Glutamatergic neuron (in vitro differentiated cells): ENCODE results near the gene PCSK5. TPM values are rescaled to one million over a fixed set of nuclear protein-coding genes. Genes with fewer than 3 reads are reported as not detected.
"Not testable (repeated sequence)": the region's sequence is repeated elsewhere in the genome, so short reads cannot be mapped to it uniquely, and the experiment has no call there.

Experiments used
- DNase-seq: peaks from one replicate; pipeline ENCODE4 v3.0.0; 2022
- H3K27ac Mint-ChIP-seq: one replicate; pipeline ENCODE4 v1.8.0; 2020; ENCODE audit warnings: mild to moderate bottlenecking, mixed read lengths, inconsistent platforms; ENCODE audit not compliant: unreplicated experiment
- H3K27me3 Mint-ChIP-seq: one replicate; pipeline ENCODE4 v1.8.0; 2020; ENCODE audit warnings: mild to moderate bottlenecking, moderate library complexity, mixed read lengths, inconsistent platforms; ENCODE audit not compliant: unreplicated experiment
- H3K36me3 Mint-ChIP-seq: one replicate; pipeline ENCODE4 v1.8.0; 2020; ENCODE audit warnings: mild to moderate bottlenecking, mixed read lengths, inconsistent platforms; ENCODE audit not compliant: unreplicated experiment
- H3K4me1 Mint-ChIP-seq: one replicate; pipeline ENCODE4 v1.8.0; 2020; ENCODE audit warnings: mild to moderate bottlenecking, low read depth, mixed read lengths, inconsistent platforms; ENCODE audit not compliant: unreplicated experiment
- H3K4me3 Mint-ChIP-seq: one replicate; pipeline ENCODE4 v1.8.0; 2020; ENCODE audit warnings: mild to moderate bottlenecking, mixed read lengths, inconsistent platforms; ENCODE audit not compliant: unreplicated experiment
- H3K9me3 Mint-ChIP-seq: one replicate; pipeline ENCODE4 v1.8.0; 2020; ENCODE audit warnings: mild to moderate bottlenecking, moderate library complexity, mixed read lengths, inconsistent platforms; ENCODE audit not compliant: unreplicated experiment
- CTCF ChIP-seq: fragments of 200-600 bp; sonication (generic); IDR thresholded peaks from one replicate; pipeline ENCODE4 v1.5.0; 2021; ENCODE audit not compliant: partially characterized antibody, unreplicated experiment
- total RNA-seq: library from RNA; stranded (reverse); fragmentation: NEBNext Ultra II Directional; extraction: Animal tissue kit (Norgen Biotek cat#: 25700); gene quantifications from one replicate; pipeline ENCODE4 v1.2.1, GENCODE V29; 2021; ENCODE audit not compliant: unreplicated experiment

Gene PCSK5
- total RNA-seq, 1 donor from 2014 or later, result 9.6 TPM

- no peak for TF ChIP-seq CTCF
- Mint-ChIP-seq H3K9me3 (no peaks in the 10 kb centered on the region), H3K27me3 (no peaks in the 10 kb centered on the region), H3K4me1 (no peaks in the 10 kb centered on the region), H3K36me3 (no peaks in the 10 kb centered on the region), H3K4me3 (no peak overlapping the region), H3K27ac (no peak overlapping the region)
- no peak for DNase-seq
Measured at GRCh38 chr9:75864266-75864665, 26.2 kb upstream of the PCSK5 start.

- H3K36me3 Mint-ChIP-seq, result no peaks in the 10 kb centered on the region
- H3K27ac Mint-ChIP-seq, result no peak overlapping the region
- DNase-seq, result peak; percentile 31
- no peaks in the 10 kb centered on the region for H3K4me1 Mint-ChIP-seq
- peak; percentile 88 for TF ChIP-seq CTCF
- H3K9me3 Mint-ChIP-seq, result no peaks in the 10 kb centered on the region
- no peak overlapping the region for H3K4me3 Mint-ChIP-seq
- H3K27me3 Mint-ChIP-seq, result no peaks in the 10 kb centered on the region
Measured at GRCh38 chr9:75866273-75866871, 24.1 kb upstream of the PCSK5 start.

- not testable (repeated sequence) for H3K9me3 Mint-ChIP-seq, H3K36me3 Mint-ChIP-seq, DNase-seq, H3K27ac Mint-ChIP-seq, H3K4me3 Mint-ChIP-seq, H3K4me1 Mint-ChIP-seq, H3K27me3 Mint-ChIP-seq
Measured at GRCh38 chr9:75868526-75868925, 21.9 kb upstream of the PCSK5 start.

GRCh38 chr9:75869236-75869635 lies 21.2 kb upstream of the PCSK5 start:
- no peaks in the 10 kb centered on the region for H3K36me3 Mint-ChIP-seq
- no peaks in the 10 kb centered on the region for H3K4me1 Mint-ChIP-seq

GRCh38 chr9:75870450-75870849 lies 20.0 kb upstream of the PCSK5 start:
- Mint-ChIP-seq H3K27ac (no peak overlapping the region), H3K4me3 (no peak overlapping the region), H3K36me3 (no peaks in the 10 kb centered on the region), H3K4me1 (peaks cover 2% of the 10 kb centered on the region), H3K9me3 (no peaks in the 10 kb centered on the region), H3K27me3 (peaks cover 2% of the 10 kb centered on the region)
- no peak for TF ChIP-seq CTCF
- no peak for DNase-seq

More at GRCh38 chr9:75869236-75869635, 21.2 kb upstream of the PCSK5 start:
- Mint-ChIP-seq H3K27me3 (peaks cover 2% of the 10 kb centered on the region), H3K9me3 (no peaks in the 10 kb centered on the region), H3K4me3 (no peak overlapping the region), H3K27ac (no peak overlapping the region)
- no peak for TF ChIP-seq CTCF
- no peak for DNase-seq

- TF ChIP-seq CTCF, result no peak
- Mint-ChIP-seq H3K36me3 (no peaks in the 10 kb centered on the region), H3K4me3 (no peak overlapping the region), H3K27ac (no peak overlapping the region), H3K9me3 (no peaks in the 10 kb centered on the region), H3K4me1 (peaks cover 2% of the 10 kb centered on the region), H3K27me3 (peaks cover 2% of the 10 kb centered on the region)
- DNase-seq, result no peak
Measured at GRCh38 chr9:75871624-75872023, 18.8 kb upstream of the PCSK5 start.
